Astrocyte (in vitro differentiated cells and primary cell): ENCODE measurements around the gene WDR75.

ENCODE experiments used
- EZH2 ChIP-seq: IDR thresholded peaks from 2 replicates; pipeline ENCODE4 v1.6.1; 2012; ENCODE audit warnings: mild to moderate bottlenecking, low read length, inconsistent platforms; ENCODE audit not compliant: insufficient read depth
- TF ChIP-seq, protein P1 (sequence below): IDR thresholded peaks from 2 replicates; pipeline ENCODE4 v1.5.1; 2011; ENCODE audit warnings: low read depth, mild to moderate bottlenecking, inconsistent platforms, low read length, moderate library complexity; ENCODE audit not compliant: insufficient read depth

DNA sequence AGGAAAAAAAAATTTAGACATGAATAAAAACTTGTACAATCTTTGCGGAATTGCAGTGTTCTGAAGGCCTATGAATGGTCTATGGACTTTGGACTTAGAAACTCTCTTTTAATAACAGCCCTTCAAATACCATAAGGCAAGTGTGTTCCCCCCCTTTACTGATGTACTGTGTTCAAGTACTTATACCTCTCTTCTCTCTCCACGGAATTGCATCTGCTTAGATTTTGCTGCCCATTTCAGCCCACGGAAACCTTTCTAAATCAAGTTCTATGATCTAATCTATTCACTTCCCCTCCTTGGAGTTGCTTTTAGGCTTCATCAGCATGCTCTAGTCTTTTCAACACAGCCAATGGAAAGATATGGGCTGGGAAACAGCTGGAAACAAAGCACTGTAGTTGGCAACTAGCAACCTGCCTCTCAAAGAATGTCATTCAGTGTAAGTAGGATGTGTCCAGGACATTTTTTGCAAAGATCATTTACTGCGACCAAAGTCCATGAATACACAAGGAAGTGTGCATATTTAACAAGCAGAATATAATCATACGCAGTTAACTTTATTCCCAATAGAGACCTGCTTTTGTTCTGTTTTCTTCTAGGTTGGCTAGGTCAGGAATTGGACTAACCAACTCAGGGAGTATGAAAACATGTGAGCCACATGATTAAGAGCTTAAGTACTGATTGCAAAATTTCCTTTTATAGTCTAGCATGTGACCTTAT, 81.3 kb downstream of the WDR75 start:
- TF ChIP-seq, protein P1, sequence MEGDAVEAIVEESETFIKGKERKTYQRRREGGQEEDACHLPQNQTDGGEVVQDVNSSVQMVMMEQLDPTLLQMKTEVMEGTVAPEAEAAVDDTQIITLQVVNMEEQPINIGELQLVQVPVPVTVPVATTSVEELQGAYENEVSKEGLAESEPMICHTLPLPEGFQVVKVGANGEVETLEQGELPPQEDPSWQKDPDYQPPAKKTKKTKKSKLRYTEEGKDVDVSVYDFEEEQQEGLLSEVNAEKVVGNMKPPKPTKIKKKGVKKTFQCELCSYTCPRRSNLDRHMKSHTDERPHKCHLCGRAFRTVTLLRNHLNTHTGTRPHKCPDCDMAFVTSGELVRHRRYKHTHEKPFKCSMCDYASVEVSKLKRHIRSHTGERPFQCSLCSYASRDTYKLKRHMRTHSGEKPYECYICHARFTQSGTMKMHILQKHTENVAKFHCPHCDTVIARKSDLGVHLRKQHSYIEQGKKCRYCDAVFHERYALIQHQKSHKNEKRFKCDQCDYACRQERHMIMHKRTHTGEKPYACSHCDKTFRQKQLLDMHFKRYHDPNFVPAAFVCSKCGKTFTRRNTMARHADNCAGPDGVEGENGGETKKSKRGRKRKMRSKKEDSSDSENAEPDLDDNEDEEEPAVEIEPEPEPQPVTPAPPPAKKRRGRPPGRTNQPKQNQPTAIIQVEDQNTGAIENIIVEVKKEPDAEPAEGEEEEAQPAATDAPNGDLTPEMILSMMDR = no peak
- no peak for TF ChIP-seq EZH2
